Measurements from ENCODE around the gene ST6GALNAC6.

Gene ST6GALNAC6

DNA sequence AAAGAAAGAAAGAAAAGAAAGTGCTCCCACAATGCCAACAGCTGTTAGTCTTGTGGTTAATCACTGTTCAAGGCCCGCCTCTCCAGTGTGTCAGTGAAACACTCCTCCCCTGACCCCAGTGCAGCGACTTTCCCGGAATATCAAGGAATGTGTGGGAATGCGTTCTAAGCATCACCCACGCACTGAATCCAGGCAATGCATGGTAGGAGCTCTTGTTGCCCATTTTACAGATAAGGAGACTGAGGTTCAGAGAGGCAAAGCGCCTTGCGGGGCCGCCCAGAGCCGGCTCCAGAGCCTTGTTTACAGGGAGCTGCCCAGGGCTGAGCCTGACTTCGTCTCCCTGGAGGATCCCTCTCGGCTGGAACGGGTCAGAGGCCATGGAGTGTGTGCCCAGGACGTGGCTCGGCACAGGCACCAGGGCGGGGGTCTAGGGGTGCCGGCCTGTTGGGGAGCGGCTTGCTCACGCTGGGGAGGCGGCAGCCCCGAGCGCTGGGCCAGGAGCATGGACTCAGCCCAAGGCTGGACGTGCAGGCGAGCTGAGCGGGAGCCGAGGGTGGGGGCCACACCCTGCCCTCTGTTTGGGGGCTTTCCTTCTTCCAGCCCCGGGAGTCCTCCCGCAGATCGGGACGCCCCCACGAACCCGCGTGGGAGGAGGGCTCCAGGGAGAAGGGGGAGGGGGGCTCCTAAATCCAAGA, 823 bp downstream of the ST6GALNAC6 start:
- H3K36me3 ChIP-seq = no peaks in the 10 kb centered on the region
- peak overlapping the region; percentile 53 to 62 for H3K4me3 ChIP-seq (ENCODE audit: low read depth in 1 of 2, low read length in 1 of 2)
- no peak overlapping the region for H3K27ac ChIP-seq
- TF ChIP-seq, protein P1, sequence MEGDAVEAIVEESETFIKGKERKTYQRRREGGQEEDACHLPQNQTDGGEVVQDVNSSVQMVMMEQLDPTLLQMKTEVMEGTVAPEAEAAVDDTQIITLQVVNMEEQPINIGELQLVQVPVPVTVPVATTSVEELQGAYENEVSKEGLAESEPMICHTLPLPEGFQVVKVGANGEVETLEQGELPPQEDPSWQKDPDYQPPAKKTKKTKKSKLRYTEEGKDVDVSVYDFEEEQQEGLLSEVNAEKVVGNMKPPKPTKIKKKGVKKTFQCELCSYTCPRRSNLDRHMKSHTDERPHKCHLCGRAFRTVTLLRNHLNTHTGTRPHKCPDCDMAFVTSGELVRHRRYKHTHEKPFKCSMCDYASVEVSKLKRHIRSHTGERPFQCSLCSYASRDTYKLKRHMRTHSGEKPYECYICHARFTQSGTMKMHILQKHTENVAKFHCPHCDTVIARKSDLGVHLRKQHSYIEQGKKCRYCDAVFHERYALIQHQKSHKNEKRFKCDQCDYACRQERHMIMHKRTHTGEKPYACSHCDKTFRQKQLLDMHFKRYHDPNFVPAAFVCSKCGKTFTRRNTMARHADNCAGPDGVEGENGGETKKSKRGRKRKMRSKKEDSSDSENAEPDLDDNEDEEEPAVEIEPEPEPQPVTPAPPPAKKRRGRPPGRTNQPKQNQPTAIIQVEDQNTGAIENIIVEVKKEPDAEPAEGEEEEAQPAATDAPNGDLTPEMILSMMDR (IDR thresholded peaks at IDR 0.05) = no peak
- H3K9me3 ChIP-seq = no peaks in the 10 kb centered on the region
- H3K27me3 ChIP-seq = peaks cover 16% of the 10 kb centered on the region
- H3K4me1 ChIP-seq (ENCODE audit: control insufficient read depth in 1 of 2, insufficient read depth in 1 of 2, low read depth in 1 of 2, low read length in 1 of 2) = peaks cover 20 to 22% of the 10 kb centered on the region in 2 experiments

- Histone ChIP-seq H3K27ac (no peak overlapping the region), H3K36me3 (no peaks in the 10 kb centered on the region), H3K27me3 (peaks cover 16% of the 10 kb centered on the region), H3K4me1 (ENCODE audit: control insufficient read depth in 1 of 2, insufficient read depth in 1 of 2, low read depth in 1 of 2, low read length in 1 of 2) (peaks cover 16% of the 10 kb centered on the region in 2 experiments), H3K9me3 (no peaks in the 10 kb centered on the region), H3K4me3 (ENCODE audit: low read depth in 1 of 2, low read length in 1 of 2) (no peak overlapping the region)
- TF ChIP-seq, protein P1 (IDR thresholded peaks at IDR 0.05) = no peak
These were observed 2.2 kb downstream of the ST6GALNAC6 start for GRCh38 chr9:127897193-127897692.

DNA sequence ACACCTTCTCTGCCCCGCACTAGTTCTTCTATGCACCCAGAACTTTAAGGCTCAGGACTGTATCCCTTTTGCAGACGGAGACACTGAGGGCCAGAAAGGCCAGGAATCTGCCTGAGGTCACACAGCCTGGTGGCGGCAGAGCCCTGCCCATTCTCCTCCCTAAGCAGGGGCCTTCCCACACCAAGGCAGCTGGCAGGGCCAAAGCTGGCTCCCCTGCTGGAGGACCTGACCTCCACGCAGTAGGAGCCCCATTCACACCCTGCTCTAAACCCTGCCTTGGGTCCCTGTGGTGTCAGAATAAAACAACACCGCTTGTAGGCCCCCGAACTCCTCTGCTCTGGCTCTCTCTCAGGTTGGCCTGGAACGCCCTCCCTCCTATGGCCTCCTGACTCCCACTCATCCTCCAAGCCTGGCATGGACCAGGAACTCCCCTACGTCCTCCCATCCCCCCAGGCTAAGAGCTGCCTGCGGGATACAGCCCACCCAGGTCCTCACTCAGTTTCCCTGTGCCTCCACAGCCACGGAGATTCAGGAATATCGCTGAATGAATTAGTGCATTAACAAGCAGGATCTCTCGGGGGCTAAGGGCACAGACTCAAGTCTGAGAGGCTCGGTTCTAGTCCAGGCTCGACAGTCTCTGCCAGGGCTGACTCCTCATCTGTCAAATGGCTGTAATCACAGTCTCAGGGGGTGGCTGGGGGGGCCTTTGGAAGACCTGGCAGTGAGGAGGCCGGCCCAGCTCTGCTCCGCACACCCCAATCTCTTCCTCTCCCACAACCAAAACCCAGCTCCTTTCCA, 2.8 kb downstream of the ST6GALNAC6 start:
- peaks cover 16% of the 10 kb centered on the region in 2 experiments for H3K4me1 ChIP-seq (ENCODE audit: control insufficient read depth in 1 of 2, insufficient read depth in 1 of 2, low read depth in 1 of 2, low read length in 1 of 2)

DNA sequence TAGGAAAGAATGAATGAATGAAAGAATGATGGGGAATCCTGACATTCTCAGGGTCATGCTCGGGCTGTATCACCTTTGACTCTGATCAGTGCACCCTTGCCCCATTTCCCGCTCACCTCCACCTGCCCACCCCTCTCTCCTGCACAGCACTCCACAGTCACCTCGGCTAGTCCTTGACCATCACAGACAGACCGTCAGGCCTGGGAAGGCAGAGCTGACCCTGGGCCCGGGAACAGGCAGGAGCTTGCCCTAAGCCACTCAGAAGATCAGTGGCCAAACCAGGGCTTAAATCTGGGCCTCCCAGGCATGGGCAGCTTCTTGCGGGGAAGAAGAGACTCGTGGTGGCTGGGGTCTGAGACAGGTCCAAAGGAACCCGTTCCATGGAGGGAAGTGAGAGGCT, 3.6 kb downstream of the ST6GALNAC6 start:
- no peak overlapping the region for H3K4me3 ChIP-seq (ENCODE audit: low read depth in 1 of 2, low read length in 1 of 2)
- no peaks in the 10 kb centered on the region for H3K36me3 ChIP-seq
- H3K4me1 ChIP-seq (ENCODE audit: control insufficient read depth in 1 of 2, insufficient read depth in 1 of 2, low read depth in 1 of 2, low read length in 1 of 2) = peaks cover 16% of the 10 kb centered on the region in 2 experiments
- TF ChIP-seq, protein P1 (IDR thresholded peaks at IDR 0.05) = no peak
- peaks cover 16% of the 10 kb centered on the region for H3K27me3 ChIP-seq
- no peak overlapping the region for H3K27ac ChIP-seq
- H3K9me3 ChIP-seq = no peaks in the 10 kb centered on the region

More for the DNA sequence above, 2.8 kb downstream of the ST6GALNAC6 start:
- Histone ChIP-seq H3K27me3 (peaks cover 16% of the 10 kb centered on the region), H3K27ac (no peak overlapping the region), H3K9me3 (no peaks in the 10 kb centered on the region), H3K36me3 (no peaks in the 10 kb centered on the region), H3K4me3 (ENCODE audit: low read depth in 1 of 2, low read length in 1 of 2) (no peak overlapping the region)
- TF ChIP-seq, protein P1 (IDR thresholded peaks at IDR 0.05) = no peak

- Histone ChIP-seq H3K4me1 (ENCODE audit: control insufficient read depth in 1 of 2, insufficient read depth in 1 of 2, low read depth in 1 of 2, low read length in 1 of 2) (peaks cover 3 to 4% of the 10 kb centered on the region in 2 experiments), H3K9me3 (no peaks in the 10 kb centered on the region), H3K27ac (no peak overlapping the region), H3K36me3 (no peaks in the 10 kb centered on the region), H3K4me3 (ENCODE audit: low read depth in 1 of 2, low read length in 1 of 2) (no peak overlapping the region), H3K27me3 (peaks cover 8% of the 10 kb centered on the region)
- TF ChIP-seq, protein P1 (IDR thresholded peaks at IDR 0.05) = no peak
These were observed 6.0 kb downstream of the ST6GALNAC6 start for GRCh38 chr9:127893392-127893791.

Data from neutrophil (primary cell).